Measurements from ENCODE around the gene ZNF296.

DNA sequence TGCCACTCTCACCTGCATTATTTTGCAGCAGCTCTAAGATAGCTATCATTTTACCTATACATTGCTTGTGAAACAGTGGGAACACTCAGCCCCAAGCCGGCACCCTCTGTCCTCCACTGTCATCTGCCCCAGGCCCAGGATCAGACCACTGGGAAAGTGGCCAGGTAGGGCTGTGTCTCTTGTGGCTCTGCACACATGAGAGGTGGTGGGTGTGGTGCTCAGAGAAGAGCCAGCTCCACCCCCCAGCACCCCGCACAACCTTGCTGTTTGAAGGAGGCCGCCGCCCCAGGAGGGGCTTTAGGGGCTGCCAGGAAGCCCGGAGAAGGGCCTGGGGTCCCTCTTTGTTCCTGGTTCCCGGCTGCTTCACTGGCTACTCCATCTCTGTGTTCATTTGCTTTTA lies 43.3 kb upstream of the ZNF296 start:
- TF ChIP-seq, protein P1, sequence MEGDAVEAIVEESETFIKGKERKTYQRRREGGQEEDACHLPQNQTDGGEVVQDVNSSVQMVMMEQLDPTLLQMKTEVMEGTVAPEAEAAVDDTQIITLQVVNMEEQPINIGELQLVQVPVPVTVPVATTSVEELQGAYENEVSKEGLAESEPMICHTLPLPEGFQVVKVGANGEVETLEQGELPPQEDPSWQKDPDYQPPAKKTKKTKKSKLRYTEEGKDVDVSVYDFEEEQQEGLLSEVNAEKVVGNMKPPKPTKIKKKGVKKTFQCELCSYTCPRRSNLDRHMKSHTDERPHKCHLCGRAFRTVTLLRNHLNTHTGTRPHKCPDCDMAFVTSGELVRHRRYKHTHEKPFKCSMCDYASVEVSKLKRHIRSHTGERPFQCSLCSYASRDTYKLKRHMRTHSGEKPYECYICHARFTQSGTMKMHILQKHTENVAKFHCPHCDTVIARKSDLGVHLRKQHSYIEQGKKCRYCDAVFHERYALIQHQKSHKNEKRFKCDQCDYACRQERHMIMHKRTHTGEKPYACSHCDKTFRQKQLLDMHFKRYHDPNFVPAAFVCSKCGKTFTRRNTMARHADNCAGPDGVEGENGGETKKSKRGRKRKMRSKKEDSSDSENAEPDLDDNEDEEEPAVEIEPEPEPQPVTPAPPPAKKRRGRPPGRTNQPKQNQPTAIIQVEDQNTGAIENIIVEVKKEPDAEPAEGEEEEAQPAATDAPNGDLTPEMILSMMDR (IDR thresholded peaks at IDR 0.05) = no peak
- TF ChIP-seq POLR2A (IDR thresholded peaks at IDR 0.05) = no peak
